B cell (primary cell): ENCODE results near the gene KPNB1.

Experiments used
- CTCF ChIP-seq: fragments of 200-600 bp; IDR thresholded peaks from one replicate; pipeline ENCODE4 v1.8.0; 2022; ENCODE audit warnings: antibody characterized with exemption, mild to moderate bottlenecking
- EZH2 ChIP-seq: IDR thresholded peaks from 2 replicates; pipeline ENCODE4 v1.6.1; 2012; ENCODE audit warnings: borderline replicate concordance, low read depth, mild to moderate bottlenecking, moderate library complexity, low read length; ENCODE audit not compliant: insufficient read depth, poor library complexity, severe bottlenecking

- TF ChIP-seq EZH2 (no peak), CTCF (no peak)
Measured at GRCh38 chr17:47684025-47684424, 34.3 kb downstream of the KPNB1 start.
